ENCODE data around the gene BRI3BP.
"Not testable (repeated sequence)": the region's sequence is repeated elsewhere in the genome, so short reads cannot be mapped to it uniquely, and the experiment has no call there.

BRI3BP gene

GRCh38 chr12:125070112-125070511 lies 76.7 kb downstream of the BRI3BP start:
- no peak for DNase-seq

DNA sequence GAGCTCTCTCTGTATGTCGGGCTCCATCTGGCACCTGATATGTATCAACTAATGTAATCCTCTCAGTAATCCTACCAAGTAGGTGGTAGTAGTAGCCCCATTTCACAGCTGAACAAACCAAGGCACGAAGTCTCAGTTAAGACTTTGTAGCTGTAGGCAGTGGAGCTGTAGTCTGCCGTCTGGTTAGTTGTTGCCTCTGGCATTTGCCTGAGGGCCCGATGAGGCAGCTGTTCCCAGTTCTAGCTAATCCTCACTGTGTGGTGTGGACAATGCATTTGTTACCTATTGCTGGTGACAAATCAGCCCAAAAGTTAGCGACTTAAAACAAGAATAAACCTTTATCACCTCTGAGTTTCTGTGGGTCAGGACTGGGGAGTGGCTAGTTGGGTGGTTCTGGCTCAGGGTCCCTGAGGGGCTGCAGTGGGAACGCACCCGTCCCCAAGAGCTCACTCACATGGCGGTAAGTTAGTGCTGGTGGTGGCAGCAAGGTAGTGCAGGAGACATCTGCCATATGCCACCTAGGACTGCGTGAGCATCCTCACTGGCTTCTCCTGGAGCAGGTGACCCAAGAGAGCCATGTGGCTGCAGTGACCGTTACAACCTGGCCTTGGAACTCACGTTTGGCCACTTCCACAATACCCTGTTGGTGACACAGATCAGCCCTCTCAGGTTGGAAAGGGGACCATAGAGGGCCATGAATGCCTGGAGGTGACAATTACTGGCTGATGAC lies 77.4 kb downstream of the BRI3BP start:
- no peak for DNase-seq

GRCh38 chr12:125071456-125071855 lies 78.0 kb downstream of the BRI3BP start:
- DNase-seq = no peak

- DNase-seq = no peak
These were observed 79.1 kb downstream of the BRI3BP start for GRCh38 chr12:125072496-125072895.

- not testable (repeated sequence) for DNase-seq
These were observed 80.8 kb downstream of the BRI3BP start for GRCh38 chr12:125074294-125074693.

GRCh38 chr12:125076103-125076502 lies 82.7 kb downstream of the BRI3BP start:
- DNase-seq = no peak

DNA sequence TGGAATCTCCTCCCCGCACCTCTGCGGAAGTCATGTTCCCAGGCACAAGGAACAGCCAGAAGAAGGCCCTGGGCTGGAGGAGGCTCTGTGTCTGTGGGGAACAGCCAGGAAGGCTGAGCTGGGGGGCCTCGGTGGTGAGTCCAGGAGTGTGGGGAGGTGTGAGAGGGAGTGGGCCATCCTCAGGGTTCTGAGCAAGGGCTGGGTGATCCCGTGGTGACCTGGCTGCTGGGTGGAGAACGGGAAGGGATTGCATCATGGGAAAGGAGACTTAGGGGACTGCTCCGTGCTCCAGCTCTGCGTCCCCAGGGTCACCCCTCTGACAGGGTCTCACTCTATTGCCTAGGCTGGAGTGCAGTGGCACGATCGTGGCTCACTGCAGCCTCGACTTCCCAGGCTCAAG lies 85.6 kb downstream of the BRI3BP start:
- DNase-seq = no peak

DNA sequence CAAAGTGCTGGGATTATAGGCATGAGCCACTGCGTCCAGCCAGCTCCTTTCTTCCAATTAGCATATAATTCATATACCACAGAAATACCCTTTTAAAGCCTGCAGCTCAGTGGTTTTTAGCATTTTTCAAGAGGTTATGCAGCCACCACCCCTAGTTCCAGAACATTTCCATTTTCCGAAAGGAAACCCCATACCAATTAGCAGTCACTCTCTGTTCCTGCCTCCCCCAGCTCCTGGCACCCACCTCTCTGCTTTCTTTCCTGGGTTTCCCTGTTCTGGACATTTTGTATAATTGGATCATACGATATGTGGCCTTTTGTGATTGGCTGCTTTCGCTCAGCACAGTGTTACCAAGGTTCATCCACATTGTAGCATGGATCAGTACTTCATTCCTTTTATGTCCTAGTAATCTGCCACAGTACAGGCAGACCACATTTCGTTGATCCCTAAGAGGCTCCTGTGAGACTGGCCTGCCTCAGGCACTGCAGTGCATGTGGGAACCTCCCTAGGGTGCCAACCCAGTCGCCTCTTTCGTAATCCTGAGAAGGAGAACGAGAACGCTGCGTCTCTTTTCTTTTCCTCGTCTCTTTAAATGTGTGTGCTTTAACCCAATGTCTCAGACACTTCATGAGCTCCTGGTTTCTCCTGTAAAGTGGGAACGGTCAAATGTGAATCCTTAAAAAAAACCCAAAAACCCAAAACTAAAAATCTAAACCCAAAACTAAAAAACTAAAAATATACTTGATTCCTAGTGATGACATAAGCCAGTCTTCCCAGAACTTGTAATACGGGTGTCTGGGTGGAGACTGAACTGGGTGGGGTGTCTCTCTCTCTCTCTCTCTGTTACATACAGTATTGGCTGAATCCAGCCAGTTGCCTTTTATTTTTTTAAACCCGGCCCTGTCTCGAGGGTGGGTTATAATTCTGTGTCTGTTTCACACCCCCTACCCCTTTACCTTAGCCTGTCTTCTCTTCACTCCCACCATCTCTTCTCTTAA lies 86.5 kb downstream of the BRI3BP start:
- no peak for DNase-seq
